H9 (cell line): ENCODE data around the gene ATP8B4. TPM values are rescaled to one million over a fixed set of nuclear protein-coding genes. Genes with fewer than 3 reads are reported as not detected.

Experiments used
- DNase-seq: peaks from one replicate; pipeline ENCODE4 v3.0.0-alpha.2; 2017
- H2AFZ ChIP-seq: one replicate; pipeline ENCODE4 v1.6.1; 2013; ENCODE audit warnings: mild to moderate bottlenecking, low read length, control low read depth, moderate library complexity
- H2AK5ac ChIP-seq: 2 replicates; pipeline ENCODE4 v1.6.1; 2013; ENCODE audit warnings: low read length, control low read depth, mixed read lengths; ENCODE audit not compliant: insufficient read length
- H2BK120ac ChIP-seq: one replicate; pipeline ENCODE4 v1.6.1; 2013; ENCODE audit warnings: low read depth, mild to moderate bottlenecking, low read length, control low read depth, inconsistent platforms; ENCODE audit not compliant: poor library complexity, severe bottlenecking
- H2BK12ac ChIP-seq: 2 replicates; pipeline ENCODE4 v1.6.1; 2013; ENCODE audit warnings: low read length, control low read depth, mixed read lengths, low read depth; ENCODE audit not compliant: insufficient read length
- H2BK15ac ChIP-seq: 2 replicates; pipeline ENCODE4 v1.6.1; 2013; ENCODE audit warnings: low read depth, low read length, control low read depth
- H2BK20ac ChIP-seq: one replicate; pipeline ENCODE4 v1.6.1; 2013; ENCODE audit warnings: low read depth, mild to moderate bottlenecking, low read length, control low read depth, inconsistent platforms; ENCODE audit not compliant: poor library complexity, severe bottlenecking
- H2BK5ac ChIP-seq: 2 replicates; pipeline ENCODE4 v1.6.1; 2013; ENCODE audit warnings: low read length, control low read depth, mixed read lengths; ENCODE audit not compliant: insufficient read length
- H3K14ac ChIP-seq: 2 replicates; pipeline ENCODE4 v1.6.1; 2013; ENCODE audit warnings: low read length, control low read depth; ENCODE audit not compliant: insufficient read depth
- H3K18ac ChIP-seq: 2 replicates; pipeline ENCODE4 v1.6.1; 2013; ENCODE audit warnings: low read depth, mild to moderate bottlenecking, mixed read lengths, low read length, control low read depth; ENCODE audit not compliant: insufficient read length
- H3K23ac ChIP-seq: 2 replicates; pipeline ENCODE4 v1.6.1; 2013; ENCODE audit warnings: low read length, control low read depth, mixed read lengths, low read depth; ENCODE audit not compliant: insufficient read length
- H3K23me2 ChIP-seq: 2 replicates; pipeline ENCODE4 v1.6.1; 2013; ENCODE audit warnings: low read depth, mild to moderate bottlenecking, mixed read lengths, low read length, control low read depth; ENCODE audit not compliant: insufficient read length, poor library complexity, severe bottlenecking
- H3K27ac ChIP-seq: 2 replicates; pipeline ENCODE4 v1.5.1; 2013; ENCODE audit warnings: low read length, control low read depth, mixed read lengths, low read depth; ENCODE audit not compliant: insufficient read length
- H3K27me3 ChIP-seq: 2 replicates; pipeline ENCODE4 v1.6.1; 2013; ENCODE audit warnings: low read length, control low read depth, inconsistent platforms; ENCODE audit not compliant: insufficient read depth
- H3K4ac ChIP-seq: 2 replicates; pipeline ENCODE4 v1.6.1; 2013; ENCODE audit warnings: low read depth, mild to moderate bottlenecking, control low read depth, inconsistent platforms, low read length, moderate library complexity
- H3K4me1 ChIP-seq: 2 replicates; pipeline ENCODE4 v1.6.1; 2013; ENCODE audit warnings: low read length, control low read depth, inconsistent platforms; ENCODE audit not compliant: insufficient read depth
- H3K4me2 ChIP-seq: 2 replicates; pipeline ENCODE4 v1.6.1; 2013; ENCODE audit warnings: low read length, control low read depth, mixed read lengths; ENCODE audit not compliant: insufficient read length, insufficient read depth
- H3K56ac ChIP-seq: 2 replicates; pipeline ENCODE4 v1.6.1; 2013; ENCODE audit warnings: low read depth, mild to moderate bottlenecking, mixed read lengths, low read length, control low read depth; ENCODE audit not compliant: insufficient read length
- H3K79me1 ChIP-seq: 2 replicates; pipeline ENCODE4 v1.6.1; 2013; ENCODE audit warnings: low read depth, mild to moderate bottlenecking, moderate library complexity, low read length, control low read depth, inconsistent platforms; ENCODE audit not compliant: insufficient read depth, poor library complexity, severe bottlenecking
- H3K79me2 ChIP-seq: 2 replicates; pipeline ENCODE4 v1.6.1; 2013; ENCODE audit warnings: low read length, control low read depth, inconsistent platforms; ENCODE audit not compliant: insufficient read depth
- H3K9ac ChIP-seq: 2 replicates; pipeline ENCODE4 v1.6.1; 2013; ENCODE audit warnings: low read length, control low read depth, mixed read lengths; ENCODE audit not compliant: insufficient read length; ENCODE audit errors: extremely low read depth
- H3K9me3 ChIP-seq: one replicate; pipeline ENCODE4 v1.6.1; 2013; ENCODE audit warnings: low read depth, low read length, inconsistent platforms; ENCODE audit not compliant: control insufficient read depth
- H3T11ph ChIP-seq: one replicate; pipeline ENCODE4 v1.6.1; 2013; ENCODE audit warnings: mild to moderate bottlenecking, low read length, control low read depth, inconsistent platforms
- H4K20me1 ChIP-seq: one replicate; pipeline ENCODE4 v1.6.1; 2013; ENCODE audit not compliant: control insufficient read depth, insufficient read length, insufficient read depth
- H4K5ac ChIP-seq: 2 replicates; pipeline ENCODE4 v1.6.1; 2013; ENCODE audit warnings: low read depth, mild to moderate bottlenecking, mixed read lengths, low read length, control low read depth; ENCODE audit not compliant: insufficient read length
- H4K8ac ChIP-seq: replicated peaks from 2 replicates; pipeline ENCODE4 v1.6.1; 2013; ENCODE audit warnings: low read length, control low read depth, mixed read lengths, low read depth; ENCODE audit not compliant: insufficient read length
- H4K91ac ChIP-seq: 2 replicates; pipeline ENCODE4 v1.6.1; 2013; ENCODE audit warnings: low read depth, mild to moderate bottlenecking, moderate library complexity, mixed read lengths, low read length, control low read depth; ENCODE audit not compliant: insufficient read length
- H3K27ac Mint-ChIP-seq, 3 experiments: 2 replicates in 2 of 3; 3 replicates in 1 of 3; pipeline ENCODE4 v1.8.0; 2020 to 2021; ENCODE audit warnings: mixed read lengths in 3 of 3, mild to moderate bottlenecking in 1 of 3, moderate library complexity in 1 of 3
- H3K27me3 Mint-ChIP-seq: 2 replicates; pipeline ENCODE4 v1.8.0; 2021; ENCODE audit warnings: low read depth, mild to moderate bottlenecking, moderate library complexity, mixed read lengths
- H3K36me3 Mint-ChIP-seq, 3 experiments: 2 replicates in 2 of 3; 3 replicates in 1 of 3; pipeline ENCODE4 v1.8.0; 2020 to 2021; ENCODE audit warnings: low read depth in 3 of 3, mixed read lengths in 3 of 3; ENCODE audit not compliant: insufficient read depth in 1 of 3
- H3K4me1 Mint-ChIP-seq, 2 experiments: 2 replicates each; pipeline ENCODE4 v1.8.0; 2020; ENCODE audit warnings: mixed read lengths in 2 of 2
- H3K4me3 Mint-ChIP-seq, 2 experiments: 2 replicates in 1 of 2; 3 replicates in 1 of 2; pipeline ENCODE4 v1.8.0; 2020 to 2021; ENCODE audit warnings: mild to moderate bottlenecking in 2 of 2, mixed read lengths in 2 of 2, moderate library complexity in 1 of 2
- H3K9me3 Mint-ChIP-seq, 2 experiments: 2 replicates in 1 of 2; 3 replicates in 1 of 2; pipeline ENCODE4 v1.8.0; 2020; ENCODE audit warnings: mild to moderate bottlenecking in 2 of 2, mixed read lengths in 2 of 2, moderate library complexity in 1 of 2
- WGBS: extraction: QIAGEN DNeasy Blood & Tissue Kit; methylation state at CpG from one replicate; pipeline ENCODE4 v1.1.7; 2013; ENCODE audit warnings: missing lambda C conversion rate, low lambda C conversion rate, mixed read lengths; ENCODE audit not compliant: insufficient read length; ENCODE audit errors: extremely low coverage; 5-methylcytosine and 5-hydroxymethylcytosine counted together
- total RNA-seq: library from RNA; stranded (reverse); gene quantifications from 2 replicates; pipeline ENCODE4 v1.2.1, GENCODE V29; 2021
- TF ChIP-seq, protein P1 (sequence below): fragments of 200-600 bp; sonication (generic); conservative IDR thresholded peaks from 3 replicates; pipeline ENCODE4 v1.8.0; 2021; ENCODE audit warnings: antibody characterized with exemption, mild to moderate bottlenecking

ATP8B4 gene
- total RNA-seq, 1 experiment from 2014 or later = 0.52 TPM

DNA sequence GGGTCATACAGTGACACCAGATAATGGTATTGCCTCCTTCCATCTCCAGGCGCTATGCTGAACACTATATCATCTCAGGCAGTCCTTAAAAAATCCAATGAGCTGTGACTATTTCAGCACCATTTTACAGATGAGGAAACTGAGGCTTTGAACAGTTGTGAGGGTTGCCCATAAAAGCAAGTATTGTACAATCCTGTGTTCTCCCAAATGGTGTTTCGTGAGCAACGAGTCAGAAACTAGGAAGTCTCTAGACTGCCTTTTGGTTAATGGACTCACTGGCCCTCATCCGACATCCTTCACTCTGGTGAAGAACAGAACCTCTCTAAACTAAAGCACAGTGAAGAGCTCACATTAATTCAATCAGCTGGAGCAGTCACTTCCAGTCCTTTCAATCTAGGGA is 61.8 kb downstream of the ATP8B4 start:
- H3K27ac ChIP-seq = no peak overlapping the region
- WGBS = no CpG with 5 or more reads among the region's 4 CpGs
- no peak overlapping the region for H2BK5ac ChIP-seq
- H3K23ac ChIP-seq = no peak overlapping the region
- no peak overlapping the region for H3K9ac ChIP-seq
- H2AFZ ChIP-seq = no peak overlapping the region
- H2BK12ac ChIP-seq = no peak overlapping the region
- no peak overlapping the region for H4K5ac ChIP-seq
- H2AK5ac ChIP-seq = no peak overlapping the region
- TF ChIP-seq, protein P1, sequence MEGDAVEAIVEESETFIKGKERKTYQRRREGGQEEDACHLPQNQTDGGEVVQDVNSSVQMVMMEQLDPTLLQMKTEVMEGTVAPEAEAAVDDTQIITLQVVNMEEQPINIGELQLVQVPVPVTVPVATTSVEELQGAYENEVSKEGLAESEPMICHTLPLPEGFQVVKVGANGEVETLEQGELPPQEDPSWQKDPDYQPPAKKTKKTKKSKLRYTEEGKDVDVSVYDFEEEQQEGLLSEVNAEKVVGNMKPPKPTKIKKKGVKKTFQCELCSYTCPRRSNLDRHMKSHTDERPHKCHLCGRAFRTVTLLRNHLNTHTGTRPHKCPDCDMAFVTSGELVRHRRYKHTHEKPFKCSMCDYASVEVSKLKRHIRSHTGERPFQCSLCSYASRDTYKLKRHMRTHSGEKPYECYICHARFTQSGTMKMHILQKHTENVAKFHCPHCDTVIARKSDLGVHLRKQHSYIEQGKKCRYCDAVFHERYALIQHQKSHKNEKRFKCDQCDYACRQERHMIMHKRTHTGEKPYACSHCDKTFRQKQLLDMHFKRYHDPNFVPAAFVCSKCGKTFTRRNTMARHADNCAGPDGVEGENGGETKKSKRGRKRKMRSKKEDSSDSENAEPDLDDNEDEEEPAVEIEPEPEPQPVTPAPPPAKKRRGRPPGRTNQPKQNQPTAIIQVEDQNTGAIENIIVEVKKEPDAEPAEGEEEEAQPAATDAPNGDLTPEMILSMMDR = no peak
- H3T11ph ChIP-seq = no peak overlapping the region
- no peaks in the 10 kb centered on the region; the same call in 1 of the 2 replicates for H3K4me1 ChIP-seq
- H3K4me2 ChIP-seq = no peak overlapping the region
- no peak overlapping the region for H2BK15ac ChIP-seq
- DNase-seq = no peak
- no peak overlapping the region for H3K14ac ChIP-seq
- H3K9me3 Mint-ChIP-seq = peaks cover 2 to 6% of the 10 kb centered on the region in 2 experiments; a peak in 2 of 5 replicates
- H4K20me1 ChIP-seq = no peaks in the 10 kb centered on the region
- no peaks in the 10 kb centered on the region for H3K36me3 Mint-ChIP-seq
- H3K4me3 Mint-ChIP-seq = no peak overlapping the region
- no peaks in the 10 kb centered on the region for H3K9me3 ChIP-seq
- no peak overlapping the region for H3K4ac ChIP-seq
- peaks cover 36 to 40% of the 10 kb centered on the region in 2 experiments for H3K4me1 Mint-ChIP-seq
- no peaks in the 10 kb centered on the region for H3K79me1 ChIP-seq
- H2BK120ac ChIP-seq = no peak overlapping the region
- H3K79me2 ChIP-seq = no peaks in the 10 kb centered on the region
- no peak overlapping the region for H3K27ac Mint-ChIP-seq
- no peaks in the 10 kb centered on the region for H3K27me3 ChIP-seq
- no peak overlapping the region for H3K18ac ChIP-seq
- H3K56ac ChIP-seq = no peak overlapping the region
- H4K8ac ChIP-seq = no peak overlapping the region
- H3K27me3 Mint-ChIP-seq = no peaks in the 10 kb centered on the region
- no peak overlapping the region for H2BK20ac ChIP-seq
- H3K23me2 ChIP-seq = no peaks in the 10 kb centered on the region
- H4K91ac ChIP-seq = no peak overlapping the region
